Renal cortex interstitium (tissue), 11 donors: Measurements from ENCODE around the gene C3orf70. TPM values are rescaled to one million over a fixed set of nuclear protein-coding genes. Genes with fewer than 3 reads are reported as not detected.

Experiments
- DNase-seq, 11 donors: peaks; one replicate each; pipeline ENCODE4 v3.0.0-alpha.2; 2013; ENCODE audit warnings: low read depth in 9 of 11, low spot score in 4 of 11; ENCODE audit errors: extremely low read depth in 1 of 11
- polyA plus RNA-seq, 3 donors: library from polyadenylated mRNA; unstranded; fragments of 120-200 nt; gene quantifications; one replicate each; pipeline ENCODE4 v1.2.1, GENCODE V29; 2013; ENCODE audit not compliant: insufficient read length in 3 of 3

The C3orf70 gene
- polyA plus RNA-seq, 3 donors = 6.8 to 9.2 (median 9.1) TPM

DNA sequence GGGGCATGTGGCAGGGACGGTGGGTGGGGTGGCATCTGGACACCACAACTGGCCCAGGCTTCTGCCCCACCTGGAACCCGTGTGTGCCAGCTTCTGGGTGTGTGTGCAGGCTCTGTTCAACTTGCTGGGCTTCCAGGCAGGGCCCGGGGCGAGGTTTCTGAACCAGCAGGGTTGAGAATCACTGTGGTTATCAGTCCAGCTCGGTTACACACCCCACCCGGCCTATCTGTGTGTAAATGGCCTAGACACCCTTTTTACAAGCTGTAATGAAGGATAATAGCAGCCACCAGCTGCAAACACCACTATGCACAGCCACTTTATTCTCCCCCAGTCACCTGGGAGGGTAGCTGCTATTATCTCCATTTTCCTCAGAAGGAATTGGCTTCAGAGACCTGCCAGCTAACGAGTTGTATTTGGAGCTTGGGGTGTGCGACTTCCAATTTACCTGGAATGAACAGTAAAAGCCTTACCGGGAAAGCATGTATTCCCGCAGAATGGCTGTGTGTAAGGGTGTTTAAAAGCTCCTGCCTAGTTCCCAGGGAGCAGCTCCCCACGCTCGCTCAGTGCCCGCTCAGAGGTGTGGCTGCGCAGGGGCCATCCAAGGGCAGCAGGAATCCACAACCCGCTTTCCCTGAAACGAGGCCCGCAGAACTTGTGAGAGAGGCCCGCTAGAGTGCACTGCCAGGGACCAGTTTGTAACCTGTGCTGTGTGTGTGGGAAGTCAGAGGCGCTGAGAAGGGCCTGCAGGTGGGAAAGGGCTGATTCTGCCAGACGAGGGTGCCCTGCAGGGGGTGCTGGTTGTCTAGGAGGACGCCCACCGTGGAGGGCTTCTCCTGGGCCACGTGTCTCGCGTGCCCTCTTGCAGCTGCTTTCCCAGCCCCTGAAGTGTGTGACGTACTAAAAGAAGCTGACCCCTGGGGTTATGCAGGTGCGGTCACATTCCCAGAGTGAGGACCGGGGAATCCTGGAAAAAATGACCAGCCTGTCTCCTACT, 83.5 kb downstream of the C3orf70 start:
- DNase-seq = no peak

DNA sequence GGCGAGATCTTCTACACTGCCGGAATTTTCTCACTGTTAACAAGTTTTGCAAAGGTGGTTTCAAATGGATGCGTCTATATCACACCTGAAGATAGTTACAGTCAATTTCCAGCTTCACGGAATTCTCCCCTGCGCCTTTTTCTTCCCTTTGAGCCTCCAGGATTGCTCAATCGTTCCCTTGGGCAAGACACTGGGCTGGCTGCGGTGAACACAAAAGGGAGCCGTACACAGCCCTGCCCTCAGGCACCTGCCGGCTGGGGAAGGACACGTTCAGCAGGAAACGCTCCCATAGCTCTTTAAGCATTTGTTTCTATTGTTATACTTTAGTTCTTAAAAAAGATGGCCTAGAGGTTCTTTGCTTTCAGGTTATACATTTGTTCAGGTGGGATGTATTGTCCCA, 85.7 kb downstream of the C3orf70 start:
- no peak for DNase-seq

DNA sequence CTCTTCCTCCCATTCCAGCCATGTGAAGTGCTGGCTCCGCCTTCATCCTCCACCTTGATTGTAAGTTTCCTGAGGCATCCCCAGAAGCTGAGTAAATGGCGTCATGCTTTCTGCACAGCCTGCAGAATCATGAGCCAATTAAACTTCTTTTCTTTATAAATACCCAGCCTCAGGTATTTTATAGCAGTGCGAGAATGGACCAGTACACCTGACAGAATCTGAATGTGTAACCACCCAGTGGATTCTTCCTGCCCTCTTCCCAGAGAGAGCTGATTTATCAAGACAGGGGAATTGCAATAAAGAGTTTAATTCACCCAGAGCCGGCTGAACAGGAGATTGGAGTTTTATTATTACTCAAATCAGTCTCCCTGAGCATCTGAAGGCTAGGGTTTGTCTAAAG, 86.6 kb downstream of the C3orf70 start:
- no peak for DNase-seq

DNA sequence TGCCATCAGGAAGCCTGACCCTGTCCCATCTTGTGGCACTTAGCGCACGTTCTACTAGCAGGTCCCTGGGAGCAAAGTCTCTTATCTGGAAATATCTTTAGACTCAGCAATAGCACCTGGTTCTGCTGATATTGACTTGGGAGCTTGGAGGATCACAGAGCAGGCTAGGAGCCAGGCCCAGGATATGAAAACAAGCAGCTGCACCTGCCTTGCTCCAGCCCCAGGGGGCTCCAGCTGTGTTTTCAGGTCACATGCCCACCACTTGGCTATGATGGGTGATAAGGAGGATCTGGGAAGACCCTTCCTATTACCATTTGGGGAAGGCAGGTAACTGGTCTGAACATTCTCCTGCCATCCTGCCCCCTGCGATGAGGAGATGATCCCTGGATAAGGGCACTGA, 87.8 kb downstream of the C3orf70 start:
- no peak for DNase-seq

DNA sequence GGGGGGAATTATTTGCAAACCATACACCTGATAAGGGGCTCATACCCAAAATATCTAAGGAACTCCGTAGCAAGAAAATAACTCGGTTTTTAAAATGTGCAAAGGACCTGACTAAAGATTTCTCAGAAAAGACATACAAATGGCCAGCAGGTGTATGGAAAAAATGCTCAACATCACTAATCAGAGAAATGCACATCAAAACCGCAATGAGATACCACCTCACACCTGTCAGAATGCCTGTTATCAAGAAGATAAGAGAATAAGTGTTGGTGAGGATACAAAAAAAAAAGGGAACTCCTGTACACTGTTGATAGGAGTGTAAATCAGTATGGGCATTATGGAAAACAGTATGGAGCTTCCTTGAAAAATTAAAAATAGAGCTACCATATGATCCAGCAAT, 89.4 kb downstream of the C3orf70 start:
- DNase-seq = no peak

DNA sequence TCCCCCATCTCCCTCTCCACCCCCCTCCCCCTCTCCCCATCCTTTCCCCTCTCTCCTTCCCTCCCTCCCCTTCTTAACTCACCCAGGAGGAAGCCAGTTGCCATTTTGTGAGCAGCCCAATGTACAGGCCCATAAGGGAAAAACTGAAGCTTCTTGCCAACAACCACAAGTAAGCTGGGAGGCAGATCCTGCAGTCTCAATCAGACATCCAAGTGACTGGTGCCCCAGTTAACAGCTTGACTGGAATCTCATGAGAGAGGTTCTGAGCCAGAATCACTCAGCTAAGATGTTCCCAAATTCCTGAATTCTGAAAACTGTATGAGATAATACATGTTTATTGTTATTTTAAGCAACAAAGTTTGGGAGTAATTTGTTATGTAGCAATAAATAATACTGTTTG, 90.7 kb downstream of the C3orf70 start:
- no peak for DNase-seq

DNA sequence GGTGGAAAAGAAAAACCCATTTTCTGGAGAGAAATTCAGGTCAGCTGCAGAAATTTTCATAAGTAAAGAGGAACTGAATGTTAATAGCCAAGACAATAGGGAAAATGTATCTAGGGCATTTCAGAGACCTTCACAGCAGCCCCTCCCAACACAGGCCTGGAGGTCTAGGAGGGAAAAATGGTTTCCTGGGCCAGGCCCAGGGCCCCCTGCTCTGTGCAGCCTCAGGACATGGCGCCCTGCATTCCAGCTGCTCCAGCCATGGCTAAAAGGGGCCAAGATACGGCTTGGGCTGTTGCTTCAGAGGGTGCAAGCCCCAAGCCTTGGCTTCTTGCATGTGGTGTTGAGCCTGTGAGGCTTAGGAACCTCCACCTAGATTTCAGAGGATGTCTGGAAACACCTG, 92.2 kb downstream of the C3orf70 start:
- DNase-seq = no peak

DNA sequence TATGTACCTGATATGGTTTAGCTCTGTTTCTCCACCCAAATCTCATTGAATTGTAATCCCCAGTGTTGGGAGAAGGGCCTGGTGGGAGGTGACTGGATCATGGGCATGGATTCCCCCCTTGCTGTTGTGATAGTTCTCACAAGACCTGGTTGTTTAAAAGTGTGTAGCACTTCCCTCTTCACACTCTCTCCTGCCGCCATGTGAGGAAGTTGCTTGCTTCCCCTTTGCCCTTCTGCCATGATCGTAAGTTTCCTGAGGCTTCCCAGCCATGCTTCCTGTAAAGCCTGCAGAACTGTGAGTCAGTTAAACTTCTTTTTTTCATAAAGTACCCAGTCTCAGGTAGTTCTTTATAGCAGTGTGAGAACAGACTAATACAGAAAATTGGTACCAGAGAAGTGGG, 93.1 kb downstream of the C3orf70 start:
- DNase-seq = no peak

DNA sequence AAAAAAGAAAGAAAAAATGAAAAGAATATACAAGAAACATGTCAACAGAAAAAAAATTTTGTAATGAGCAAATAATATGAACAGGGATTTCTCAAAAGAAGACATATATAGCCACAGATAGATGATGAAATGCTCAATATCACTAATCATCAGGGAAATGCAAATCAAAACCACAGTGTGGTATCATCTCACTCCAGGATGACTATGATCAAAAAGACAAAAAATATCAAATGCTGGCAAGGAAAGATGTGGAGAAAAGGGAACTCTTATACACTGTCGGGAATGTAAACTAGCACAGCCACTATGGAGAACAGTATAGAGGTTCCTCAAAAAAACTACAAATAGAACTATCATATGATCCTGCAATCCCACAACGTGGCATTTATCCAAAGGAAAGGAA, 94.1 kb downstream of the C3orf70 start:
- no peak for DNase-seq

DNA sequence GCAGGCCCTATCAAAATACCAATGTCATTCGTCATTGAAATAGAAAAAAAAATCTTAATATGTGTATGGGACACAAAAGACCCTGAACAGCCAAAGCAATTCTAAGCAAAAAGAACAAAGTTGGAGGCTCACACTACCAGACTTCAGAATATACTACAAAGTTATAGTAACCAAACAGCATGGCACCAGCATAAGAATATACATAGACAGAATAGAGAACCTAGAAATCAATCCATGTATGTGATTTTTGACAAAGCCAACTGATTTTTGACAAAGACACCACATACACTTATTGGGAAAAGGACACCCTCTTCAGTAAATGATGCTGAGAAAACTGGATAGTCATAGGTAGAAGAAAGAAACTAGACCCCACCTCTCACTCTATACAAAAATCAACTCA, 95.0 kb downstream of the C3orf70 start:
- DNase-seq = no peak

DNA sequence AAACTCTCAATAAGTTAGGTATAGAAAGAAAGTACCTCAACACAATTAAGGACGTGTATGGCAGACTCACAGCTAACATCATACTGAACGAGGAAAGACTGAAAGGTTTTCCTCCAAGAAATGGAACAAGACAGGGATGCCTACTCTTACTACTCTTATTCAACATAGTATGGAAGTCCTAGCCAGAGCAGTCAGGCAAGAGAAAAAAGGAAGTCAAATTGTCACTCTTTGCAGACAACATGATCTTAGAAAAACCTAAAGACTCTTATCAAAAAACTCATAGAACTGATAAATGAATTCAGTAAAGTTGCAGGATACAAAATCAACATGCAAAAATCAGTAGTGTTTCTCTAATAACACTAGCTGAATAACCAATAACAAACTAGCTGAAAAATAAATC, 96.0 kb downstream of the C3orf70 start:
- DNase-seq = no peak

DNA sequence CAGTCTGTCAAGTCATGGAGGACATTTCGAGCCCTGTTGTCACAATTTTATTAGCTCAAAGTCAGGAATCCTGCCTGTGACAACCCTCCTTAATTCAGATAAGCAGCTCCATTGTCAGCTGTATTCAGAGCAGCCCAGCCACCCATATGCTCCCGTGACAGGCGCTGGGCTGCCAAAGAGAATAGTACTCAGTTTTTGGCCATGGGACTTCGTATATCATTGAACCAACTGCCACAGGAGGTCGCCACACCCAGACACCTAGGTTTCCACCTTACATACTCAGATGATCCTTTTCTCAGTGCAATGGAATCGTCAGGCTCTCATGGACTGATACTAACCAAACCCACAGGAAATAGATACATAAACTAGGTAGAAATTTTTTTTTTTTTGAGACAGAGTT, 100.2 kb downstream of the C3orf70 start:
- DNase-seq = no peak

DNA sequence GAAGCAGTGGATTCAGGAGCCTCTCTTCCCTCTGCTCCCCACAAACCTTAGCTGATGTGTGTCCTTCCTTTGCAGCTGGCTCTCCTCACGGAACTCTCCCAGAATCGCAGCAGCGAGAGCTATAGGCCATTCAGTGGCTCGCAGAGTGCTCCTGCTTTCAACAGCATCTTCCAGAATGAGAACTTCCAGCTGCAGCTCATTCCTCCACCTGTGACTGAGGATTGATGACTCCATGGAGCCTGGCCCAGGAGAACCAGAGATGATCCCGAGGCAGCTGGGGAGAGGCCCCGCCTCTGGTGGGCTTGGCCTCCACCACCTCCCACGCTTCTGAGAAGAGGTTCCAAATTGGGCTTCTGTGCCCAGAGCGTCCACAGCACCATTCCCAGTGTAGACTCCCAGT, 101.1 kb downstream of the C3orf70 start:
- no peak for DNase-seq

DNA sequence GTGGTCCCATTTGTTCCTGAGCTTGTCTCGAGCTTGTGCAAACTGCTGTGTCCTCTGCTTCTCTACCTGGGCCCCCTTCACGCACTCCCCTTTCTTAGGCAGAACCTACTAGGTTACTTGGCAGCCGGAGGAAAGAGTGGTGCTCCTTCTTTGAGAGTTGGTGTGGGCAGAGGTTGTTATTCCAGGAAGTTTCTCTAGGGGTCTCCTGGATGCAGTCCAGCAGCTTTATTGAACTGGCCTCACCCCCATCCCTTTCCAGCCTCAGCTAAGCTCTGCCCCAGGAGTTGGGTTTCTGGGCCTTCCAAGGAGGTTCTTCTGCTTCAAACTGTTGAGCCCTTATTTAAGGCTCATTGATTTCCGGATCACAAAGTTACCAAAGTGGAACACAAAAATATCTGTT, 103.2 kb downstream of the C3orf70 start:
- no peak for DNase-seq

DNA sequence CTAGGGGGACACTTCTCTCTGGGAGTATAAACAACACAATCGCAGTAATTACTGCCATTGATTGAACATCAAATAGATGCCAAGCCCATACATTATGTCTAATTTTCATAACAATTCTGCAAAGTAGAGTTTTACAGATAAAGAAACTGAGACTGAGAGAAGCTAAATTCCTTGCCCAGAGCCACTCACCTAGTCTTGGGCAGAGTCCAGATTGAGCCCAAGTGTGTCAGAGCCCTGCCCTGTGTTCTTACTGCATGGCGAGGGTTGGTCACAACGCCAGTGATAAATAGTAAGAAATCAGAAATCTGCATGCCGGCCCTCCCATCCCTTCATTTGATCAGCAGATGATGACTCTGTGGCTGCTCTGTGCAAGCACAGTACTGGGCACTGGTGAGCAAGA, 106.3 kb downstream of the C3orf70 start:
- DNase-seq = no peak

DNA sequence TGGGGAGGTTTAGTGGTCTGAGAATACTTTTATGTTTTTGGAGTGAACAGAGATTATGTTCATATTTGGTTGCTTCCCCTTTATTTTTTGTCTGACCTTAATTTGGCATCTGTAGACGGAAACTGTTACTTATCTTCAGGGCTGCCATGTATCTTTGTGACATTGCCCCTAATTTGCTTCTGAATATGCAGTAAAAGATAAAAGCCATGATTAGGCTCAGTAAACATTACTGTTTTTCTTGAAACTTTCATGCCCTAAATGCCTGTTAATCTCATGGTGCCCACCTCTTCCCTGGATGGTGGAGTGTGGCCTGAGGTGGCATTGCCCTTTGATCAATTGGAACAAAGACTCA, 106.7 kb downstream of the C3orf70 start:
- DNase-seq = no peak

DNA sequence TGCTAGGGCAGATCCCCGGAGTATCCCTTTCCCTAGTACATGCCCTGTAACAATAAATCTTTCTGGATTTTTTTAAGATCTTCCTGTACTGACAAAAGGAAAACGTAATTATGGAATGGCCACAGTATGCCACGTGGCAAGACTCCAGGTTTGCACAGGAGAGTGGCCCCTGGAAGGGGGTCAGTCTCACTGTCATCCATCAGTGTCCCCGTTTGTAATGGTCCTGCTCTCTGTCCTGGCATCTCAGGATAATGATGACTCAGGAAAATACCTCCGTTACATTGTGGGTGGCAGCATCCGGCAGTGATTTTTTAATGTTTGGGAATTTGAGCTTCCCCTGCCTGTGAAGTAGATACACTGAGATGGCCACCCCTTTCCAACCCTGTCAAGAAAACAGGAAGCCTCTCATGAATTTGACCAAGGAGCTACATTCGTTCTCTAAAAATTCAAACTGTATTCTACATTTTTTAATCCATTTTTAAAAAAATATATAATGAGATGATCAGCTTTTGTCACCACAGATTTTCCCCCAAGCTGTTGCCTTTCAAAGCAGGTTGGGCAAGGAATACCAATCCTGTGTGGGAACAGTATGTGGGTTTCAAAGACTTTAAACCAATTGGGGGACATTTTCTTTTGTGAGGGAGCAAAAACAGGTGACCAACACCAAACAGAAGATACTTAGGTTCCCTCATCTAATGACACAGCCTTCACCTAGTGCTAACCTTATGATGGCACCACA, 110.4 kb downstream of the C3orf70 start:
- DNase-seq = peak in 1 of 11 donors; percentile 20

DNA sequence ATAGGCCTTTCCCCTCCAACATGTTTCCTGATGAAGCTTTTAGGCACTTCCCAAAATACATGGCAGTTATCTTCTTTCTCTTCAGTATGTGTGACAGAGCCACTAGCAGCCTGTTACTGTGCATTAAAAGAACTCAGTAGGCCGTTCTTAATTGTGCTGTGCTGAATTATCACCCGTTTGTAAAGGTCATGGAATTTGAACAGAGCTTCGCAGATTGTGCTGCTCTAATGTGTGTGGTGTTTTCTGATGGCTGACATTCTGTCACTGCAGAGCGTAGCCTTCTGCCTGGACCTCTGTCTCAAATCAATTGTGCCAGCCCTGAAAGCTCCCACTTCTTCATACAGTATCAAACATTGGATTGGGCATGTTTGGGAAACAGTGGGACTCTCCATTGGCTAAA, 111.3 kb downstream of the C3orf70 start:
- no peak for DNase-seq

DNA sequence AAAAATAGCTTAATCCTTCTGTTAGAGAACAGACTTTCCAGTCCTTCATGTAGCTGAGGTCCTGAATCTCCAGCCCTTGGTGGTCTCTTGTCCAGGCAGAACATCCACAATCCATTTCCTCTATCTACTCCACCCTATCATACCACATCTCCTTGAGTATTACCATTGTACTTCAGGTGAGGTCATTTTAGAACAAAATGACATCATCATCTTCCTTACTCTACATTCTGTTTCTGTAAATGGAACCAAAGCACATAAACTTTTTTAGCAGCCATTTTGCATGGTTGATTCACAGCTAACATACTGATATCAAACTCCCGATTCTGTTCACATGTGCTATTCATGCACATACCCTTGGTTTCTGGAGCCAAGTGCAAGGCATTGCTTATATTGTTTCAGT, 112.4 kb downstream of the C3orf70 start:
- no peak for DNase-seq

DNA sequence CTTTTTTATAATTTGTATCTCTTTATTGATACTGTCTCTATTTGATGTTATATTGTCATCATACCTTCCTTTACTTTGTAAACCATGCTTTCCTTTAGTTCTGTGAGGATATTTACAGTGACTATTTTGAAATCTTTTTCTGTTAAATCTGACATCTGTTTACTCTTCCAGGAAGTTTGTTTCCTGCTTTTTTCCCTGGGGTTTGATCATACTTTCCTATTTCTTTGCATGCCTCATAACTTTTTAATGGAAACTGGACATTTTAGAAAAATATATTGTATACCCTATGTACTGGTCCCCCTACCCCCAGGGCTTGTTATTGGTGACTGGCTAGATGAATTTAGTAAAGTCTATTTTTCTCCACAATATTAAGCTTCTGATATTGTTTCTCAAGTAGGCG, 115.1 kb downstream of the C3orf70 start:
- no peak for DNase-seq

DNA sequence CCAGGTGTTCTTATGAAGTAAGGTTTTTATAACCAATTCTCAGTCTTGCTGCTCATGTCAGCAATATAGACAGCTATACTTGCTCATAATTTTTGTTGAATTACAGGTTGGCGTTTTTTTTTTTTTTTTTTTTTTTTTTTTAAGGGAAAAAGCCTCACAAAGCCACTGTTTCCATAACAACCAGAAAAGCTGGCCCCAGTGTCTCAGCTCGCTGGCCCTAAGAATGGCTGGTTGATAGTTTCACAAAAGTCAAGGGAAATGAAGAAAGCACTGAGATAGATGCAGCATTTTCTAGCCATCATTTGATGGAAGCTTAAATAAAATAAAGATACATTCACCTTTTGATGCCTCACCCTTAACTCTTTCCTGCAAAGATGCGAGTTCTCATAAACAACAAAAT, 121.9 kb downstream of the C3orf70 start:
- DNase-seq = no peak
